ENCODE data around the gene FGGY.

Gene FGGY

DNA sequence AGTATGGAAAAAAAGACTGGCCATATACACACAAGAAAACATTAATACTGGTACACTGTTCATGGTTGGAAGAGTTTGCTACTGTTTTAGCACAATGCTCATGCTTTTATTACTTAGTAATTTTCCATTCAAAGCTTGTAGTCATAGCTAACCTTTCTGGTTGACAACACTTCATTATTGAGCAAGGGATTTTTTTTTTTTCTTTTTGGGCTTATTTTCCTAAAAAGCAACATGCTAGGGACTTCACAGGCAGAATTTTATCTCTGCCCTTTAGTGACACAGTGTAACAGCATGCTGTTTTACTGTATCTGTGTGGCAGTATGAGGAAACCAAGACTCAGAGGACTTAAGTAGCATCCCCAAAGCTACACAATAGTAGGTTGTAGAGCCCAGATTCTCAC lies 58.5 kb downstream of the FGGY start:
- DNase-seq = no peak

DNA sequence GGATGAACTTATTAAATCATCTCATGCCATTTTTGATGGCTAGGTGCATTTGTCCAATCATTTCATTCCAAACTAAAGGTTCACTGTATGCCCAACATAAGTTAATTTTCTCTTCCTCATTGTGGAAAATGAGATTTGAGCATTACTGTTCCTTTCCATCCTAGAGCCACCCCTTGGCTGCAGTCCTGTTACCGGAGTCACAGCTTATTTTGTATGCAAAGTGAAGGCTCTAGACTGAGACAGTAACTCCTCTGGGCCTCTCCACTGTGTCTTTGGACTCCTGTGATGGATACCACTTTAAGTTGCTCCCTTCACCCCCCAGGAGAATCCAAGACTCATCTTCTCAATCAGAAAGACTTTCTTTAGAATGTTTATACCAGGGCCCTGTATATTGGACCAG lies 59.7 kb downstream of the FGGY start:
- DNase-seq = no peak

DNA sequence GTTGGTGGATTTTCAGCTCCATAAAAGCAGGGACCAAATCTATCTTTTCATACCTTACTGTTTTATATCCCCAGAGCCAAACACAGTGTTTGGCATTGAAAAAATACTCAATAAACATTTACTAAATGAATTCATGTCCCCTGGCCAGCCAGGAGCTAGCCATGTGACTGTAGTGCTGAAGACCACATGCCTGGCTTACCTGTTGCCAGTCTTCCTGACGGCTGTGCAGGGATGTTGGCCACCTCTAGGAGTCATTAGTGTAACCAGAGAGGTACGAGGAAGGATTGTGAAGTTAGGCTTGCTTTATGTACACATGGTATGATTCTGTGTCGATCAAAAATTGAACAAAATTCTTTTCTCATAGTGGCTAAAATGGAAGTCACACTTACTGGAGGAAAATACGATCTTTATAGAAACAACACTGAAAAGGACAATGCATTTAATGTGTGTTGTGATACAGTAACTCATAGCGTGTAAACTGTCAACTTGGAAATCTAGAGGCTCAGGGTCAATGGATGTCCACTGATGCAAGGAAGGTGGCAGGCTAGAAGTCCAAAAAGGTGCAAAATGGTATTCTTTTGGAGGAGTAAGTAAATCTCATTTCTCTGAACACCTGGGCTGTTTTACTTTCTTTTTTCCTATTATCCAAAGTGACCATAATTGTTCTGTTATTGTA lies 60.9 kb downstream of the FGGY start:
- DNase-seq = no peak

DNA sequence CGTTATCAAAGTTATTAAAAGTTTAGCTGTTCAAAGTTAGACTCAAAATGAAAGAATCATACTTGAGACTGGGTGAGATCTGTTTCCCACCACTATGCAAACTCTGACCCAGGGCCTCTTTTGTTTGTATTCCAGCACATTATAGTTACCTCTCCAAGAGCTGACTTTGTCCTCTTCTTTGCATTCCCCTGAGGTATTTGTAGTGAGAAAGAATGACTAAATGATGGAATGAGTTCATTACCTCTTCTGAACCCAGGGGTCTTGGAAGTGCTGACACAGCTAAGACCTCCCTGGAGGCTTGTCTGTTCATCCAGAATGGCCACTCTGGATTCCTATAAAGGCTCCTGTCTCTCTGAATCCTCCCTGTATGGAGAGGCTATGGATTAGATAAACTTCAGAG lies 62.4 kb downstream of the FGGY start:
- DNase-seq = no peak

DNA sequence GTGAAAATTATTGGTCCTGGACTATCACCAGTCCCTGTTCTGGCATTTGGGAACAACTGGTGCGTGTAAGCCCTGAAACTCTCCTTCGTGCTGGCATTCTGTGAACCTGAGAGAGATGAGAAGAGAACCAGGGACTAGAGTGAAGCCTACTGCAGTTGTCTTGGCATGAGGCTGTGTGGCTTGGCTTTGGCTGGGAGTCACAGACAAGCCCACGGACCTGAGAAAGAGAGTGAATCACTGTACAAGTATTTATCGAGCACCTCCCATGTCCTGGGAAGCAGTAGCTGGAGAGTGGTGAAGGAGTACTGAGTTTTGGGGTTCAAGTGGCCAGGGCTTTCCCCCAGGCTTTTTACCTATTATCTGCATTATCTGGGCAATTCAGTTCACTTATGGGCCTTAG lies 63.3 kb downstream of the FGGY start:
- DNase-seq = no peak

DNA sequence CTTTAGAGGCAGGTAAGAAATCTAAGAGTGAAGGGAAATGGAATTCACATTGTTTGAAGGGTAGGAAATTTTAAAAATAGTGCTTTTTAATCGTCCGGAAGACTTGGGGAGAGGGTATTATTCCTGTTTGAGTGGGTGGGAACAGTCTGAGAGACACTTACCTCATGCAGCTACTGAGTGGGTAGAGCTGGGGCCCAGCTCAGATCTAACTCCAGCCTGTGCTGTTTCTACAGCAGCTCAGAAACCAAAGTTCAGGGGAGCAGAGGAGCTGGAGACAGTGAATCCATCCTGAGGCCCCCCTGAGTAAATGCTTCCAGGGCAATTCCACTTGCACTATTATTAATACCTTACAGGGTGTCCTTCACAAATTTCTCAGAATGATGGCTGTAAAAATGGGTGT lies 63.8 kb downstream of the FGGY start:
- no peak for DNase-seq

DNA sequence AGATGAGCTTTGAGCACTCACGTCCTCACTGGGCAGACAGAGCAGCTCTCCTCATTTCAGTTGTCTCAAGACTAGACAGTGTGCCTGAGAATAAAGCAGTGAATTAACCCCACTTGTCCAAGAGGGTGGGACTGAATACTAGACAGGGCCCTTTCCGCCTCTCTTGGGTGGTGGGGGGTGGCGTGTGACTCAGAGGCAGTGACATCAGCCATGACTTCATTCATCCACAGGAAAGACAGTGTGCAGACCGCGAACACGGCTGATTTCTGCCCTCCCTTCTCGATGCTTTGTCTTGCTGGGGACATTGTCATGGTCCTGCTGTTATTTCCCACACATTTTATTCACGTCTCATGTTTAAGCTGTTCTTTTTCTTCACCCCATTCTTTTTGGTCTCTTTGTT lies 64.9 kb downstream of the FGGY start:
- no peak for DNase-seq

DNA sequence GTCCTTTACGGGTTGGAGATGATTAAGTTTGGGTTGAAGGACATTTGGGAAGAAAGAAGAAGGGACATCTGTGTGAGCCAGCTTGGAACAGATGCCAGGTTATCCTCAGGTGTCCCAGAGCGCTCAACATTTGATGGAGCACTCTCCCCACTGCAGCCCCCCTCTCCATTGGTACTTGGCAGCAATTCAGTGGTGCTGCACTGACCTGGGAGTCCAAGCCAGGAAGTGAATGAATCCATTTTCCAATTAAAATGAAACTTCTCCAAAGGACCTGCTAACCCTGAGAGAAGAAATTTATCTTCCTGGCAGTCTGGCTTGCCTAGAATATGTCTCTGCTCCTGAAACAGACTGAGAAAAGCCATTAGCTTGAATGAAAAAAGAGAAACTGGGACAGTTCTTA lies 67.1 kb downstream of the FGGY start:
- no peak for DNase-seq

DNA sequence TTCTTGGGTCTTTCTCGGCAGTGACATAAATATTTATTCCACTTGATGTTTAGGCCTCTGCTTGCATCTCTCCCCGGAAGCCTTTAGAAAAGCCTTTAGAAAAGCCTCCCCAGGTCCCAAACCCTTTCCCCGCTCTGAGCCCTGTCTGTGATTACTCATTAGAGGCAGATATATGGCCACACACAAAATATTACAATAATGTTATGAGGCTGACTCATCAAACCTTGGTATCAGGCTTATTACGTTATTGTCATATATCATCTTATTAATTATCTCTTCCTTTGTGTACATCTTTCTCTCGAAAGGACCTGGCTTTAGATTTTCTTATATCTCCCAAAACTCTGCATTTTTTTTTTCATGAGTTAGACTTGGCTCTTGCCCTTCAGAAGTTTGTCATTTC lies 69.5 kb downstream of the FGGY start:
- no peak for DNase-seq

DNA sequence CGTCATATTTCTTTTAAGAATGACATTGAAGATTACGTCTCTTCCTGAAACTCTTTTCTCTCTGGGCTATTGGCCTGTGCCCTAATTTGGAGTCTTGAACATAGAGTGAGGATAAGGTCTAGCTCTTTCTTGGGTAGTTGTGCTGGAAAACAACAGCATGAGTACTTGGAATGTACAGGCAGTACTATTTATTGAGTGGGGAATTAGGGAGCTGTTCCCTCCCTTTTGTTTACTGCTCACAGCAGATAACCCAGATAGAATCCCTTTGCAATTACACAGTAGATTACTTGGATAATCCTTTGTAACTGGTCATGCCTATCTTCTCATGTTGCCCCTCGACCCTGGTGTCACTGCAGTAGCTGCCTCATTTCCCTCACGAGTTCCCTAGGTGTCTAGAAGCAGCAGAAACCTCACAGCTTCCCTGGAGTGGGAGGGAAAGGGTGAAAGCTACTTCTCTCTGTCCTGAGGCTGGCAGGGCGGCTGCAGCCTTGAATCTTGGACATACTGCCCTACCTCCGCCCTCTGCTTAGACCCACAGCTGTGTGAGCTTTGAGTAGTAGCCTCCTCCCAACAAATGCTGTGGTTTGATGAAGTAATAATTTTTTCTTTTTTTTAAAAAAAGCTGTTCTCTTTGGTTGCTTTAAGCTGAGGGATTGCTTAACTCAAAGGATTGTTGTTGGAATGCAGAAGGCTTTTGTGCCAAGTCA lies 70.6 kb downstream of the FGGY start:
- DNase-seq = no peak

DNA sequence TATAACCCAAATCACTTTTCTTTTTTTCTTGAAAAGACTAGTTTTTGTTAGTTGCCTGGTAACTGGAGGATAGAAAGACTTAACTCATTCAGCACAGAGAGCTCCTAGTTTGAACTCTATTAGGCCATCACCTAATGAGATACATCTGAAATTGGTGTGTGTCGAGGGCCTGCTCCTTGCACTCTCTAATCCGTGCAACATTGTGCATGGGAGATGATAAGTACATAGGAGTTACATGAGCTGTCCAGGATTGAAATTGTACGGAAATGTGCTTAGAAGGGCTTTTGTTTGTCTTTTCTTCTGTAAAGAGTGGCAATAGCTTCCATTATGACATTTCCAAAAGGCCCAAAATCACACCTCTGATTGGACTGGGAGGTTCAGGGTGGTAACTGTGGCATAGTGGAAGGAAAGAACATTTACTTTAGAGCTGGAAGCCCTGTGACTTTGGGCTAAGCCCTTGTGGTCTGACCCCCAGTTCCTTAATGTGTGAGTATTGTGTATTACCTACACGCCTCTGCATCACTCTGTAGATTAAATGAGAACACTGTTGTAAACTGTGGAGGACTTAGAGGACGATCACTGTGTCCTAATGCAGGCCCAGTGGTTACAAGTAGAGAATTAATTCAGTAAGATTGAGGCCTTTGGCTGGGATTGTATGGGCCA lies 71.2 kb downstream of the FGGY start:
- no peak for DNase-seq

DNA sequence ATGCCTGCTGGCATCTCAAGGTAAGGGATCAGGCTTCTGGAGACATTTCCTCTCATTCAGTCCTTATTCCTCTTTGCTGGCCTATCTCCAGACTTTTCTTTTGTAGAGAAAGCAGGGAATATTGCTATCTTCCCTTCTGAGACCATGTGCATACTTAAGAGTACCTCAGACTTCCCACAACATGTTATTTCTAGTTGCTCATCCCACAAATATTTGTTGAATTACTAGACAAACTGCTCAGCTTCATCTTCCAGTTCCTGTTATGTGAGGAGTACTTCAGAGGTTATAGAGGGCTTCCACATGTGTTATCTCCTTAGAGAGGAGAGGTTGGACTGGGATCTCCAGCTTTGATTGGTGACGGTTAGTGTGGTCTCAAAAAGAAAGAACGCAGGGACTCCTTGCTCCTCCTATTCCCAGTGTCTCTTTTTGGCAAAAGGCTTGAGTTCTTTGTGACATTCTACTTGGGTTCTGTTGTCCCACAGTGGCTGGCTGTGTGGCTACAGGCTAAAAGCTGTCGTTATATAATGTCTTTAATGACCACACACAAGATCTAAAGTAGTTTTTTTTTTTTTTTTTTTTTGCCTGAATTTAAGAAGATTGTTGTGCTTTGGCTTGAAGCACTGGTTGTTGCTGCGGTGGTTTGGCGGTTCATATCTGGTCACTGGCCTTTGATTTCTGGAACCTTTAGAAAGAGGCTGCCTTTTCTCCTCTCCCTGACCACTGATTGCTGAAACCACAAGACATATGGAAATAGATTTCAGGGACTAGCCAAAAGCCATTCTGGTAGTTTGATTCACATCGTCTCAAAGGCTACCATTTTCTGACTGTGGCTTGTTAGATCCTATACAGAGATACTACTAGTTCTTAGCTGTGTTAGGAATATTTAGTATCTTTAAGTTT lies 78.7 kb downstream of the FGGY start:
- DNase-seq = no peak

DNA sequence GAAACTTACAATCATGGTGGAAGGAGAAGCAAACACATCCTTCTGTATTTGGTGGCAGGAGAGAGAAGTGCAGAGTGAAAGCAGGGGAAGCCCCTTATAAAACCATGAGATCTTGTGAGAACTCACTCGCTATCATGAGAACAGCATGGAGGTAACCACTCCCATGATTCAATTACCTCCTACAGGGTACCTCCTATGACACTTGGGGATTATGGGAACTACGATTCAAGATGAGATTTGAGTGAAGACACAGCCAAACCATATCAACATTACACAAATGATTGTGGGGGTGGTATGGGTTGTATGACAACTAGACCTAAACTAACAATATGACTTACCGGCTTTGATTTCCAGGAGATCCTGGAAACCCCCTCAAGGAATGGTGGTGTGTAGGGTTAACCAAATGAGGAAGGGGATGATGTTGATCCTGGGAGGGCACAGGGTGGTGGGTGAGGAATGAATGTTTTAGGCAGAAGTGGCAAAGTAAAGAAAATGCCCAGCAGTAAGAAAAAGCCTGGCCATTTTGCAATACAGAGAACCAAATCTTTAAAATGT lies 80.5 kb downstream of the FGGY start:
- DNase-seq = no peak

DNA sequence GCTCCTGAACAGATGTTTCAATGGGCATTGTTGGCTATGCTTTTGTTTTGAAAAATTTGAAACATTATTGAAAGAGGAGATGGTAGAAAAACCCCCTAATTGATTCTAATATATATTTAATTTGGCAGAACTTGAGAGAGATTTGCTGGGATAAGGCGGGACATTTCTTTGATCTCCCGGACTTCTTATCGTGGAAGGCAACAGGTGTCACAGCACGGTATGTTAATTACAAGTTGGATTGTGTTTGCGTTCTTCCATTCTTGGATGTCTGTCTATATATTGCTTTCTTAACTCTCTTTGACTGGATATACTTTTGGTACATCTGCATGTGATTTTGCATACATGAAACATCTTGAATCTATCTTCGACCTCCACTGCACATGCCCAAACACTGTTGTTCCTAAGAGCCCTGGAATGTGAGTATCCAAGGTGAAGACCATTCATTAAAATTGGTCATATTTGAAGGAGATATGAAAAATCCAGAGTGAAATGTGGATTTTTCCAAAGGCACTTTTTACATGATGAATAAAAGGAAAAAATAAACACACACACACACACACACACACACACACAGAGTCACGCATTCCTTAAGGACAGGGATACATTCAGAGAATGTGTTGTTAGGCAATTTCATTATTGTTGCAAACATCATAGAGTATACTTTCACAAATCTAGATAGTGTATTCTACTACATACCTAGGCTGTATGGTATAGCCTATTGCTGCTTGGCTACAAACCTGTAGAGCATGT lies 81.9 kb downstream of the FGGY start:
- no peak for DNase-seq

DNA sequence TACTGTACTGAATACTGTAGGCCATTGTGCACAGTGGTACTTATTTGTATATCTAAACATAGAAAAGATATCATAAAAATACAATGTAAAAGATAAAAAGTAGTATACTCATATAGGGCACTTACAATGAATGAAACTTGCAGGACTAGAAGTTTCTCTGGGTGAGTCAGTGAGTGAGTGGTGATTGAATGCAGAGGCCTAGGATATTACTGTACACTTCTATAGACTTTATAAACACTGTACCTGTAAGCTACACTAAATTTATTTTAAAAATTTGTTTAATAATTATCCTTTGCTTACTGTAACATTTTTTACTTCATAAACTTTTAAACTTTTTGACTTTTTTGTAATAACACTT lies 82.5 kb downstream of the FGGY start:
- DNase-seq = no peak

DNA sequence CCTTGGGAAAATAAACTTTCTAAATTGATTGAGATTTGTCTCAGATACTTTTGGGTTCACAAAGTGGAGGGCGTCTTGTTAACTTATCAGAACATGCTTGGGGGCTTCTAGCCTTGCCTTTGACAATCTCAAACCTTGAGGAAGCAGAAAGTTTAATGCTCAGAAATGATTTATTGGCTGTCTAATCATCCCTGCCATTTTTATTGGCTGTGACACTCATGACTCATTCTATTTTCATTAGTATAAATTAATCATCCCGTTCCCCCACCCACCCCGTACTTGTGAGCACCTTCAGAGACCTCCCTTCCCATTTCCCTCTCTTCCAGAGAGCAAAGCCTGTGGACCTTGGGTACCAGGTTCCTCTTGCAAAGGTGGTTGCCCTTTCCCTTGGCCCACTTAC lies 87.1 kb downstream of the FGGY start:
- DNase-seq = no peak

DNA sequence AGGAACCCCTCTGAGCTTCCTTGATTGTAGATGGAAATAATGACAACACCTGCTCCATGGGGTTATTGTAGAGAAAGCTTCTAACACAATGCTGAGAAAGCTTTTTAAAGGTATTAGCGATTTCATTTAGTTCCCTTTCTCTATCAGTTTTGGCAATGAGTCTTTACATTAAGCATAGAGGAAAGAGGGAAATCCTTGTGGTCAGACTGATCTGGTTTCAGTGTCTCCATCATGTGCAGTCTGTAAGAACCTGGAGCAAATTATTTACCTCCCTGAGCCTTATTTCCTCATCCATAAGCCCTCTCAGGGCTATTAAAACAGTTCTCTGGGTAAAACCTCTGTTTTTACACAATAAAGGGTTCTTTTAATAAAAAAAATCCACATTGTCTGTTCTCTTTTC lies 87.5 kb downstream of the FGGY start:
- no peak for DNase-seq

DNA sequence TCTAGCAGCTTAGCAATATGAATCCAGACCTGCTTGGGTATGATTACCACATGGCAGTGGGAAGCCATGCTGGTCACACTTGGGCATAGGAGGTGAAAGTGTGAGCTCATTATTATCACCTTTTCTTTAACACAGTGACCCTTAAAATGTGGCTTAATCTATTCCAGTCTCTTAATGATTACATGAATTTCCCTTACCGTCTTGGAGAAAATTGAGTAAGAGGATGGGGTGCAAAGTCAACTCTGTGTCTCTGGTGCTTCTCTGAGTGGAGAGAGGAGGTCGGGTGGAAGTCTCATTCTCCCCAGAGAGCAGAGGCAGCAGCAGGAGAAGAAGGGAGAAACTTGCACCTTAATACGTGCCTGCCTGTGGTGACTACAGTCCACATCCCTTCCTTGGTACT lies 91.3 kb downstream of the FGGY start:
- DNase-seq = no peak

DNA sequence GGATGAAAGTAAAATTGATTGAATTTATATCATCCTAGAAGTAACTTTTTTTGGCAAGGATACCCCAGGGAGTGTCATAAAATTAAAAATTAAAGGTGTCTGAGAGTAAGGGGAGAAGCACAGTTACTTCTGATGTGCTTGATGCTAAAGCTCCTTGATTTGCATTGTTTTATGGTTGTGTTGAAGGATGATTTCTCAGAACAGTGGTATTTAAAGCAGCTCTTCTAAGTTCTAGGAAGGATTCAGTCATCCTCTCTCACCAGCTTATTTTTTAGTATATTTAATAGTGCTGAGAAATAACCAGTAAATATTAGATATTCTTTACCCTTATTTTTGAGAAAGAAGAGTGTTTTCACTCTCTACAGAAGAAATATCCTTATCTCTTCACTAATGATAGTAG lies 93.0 kb downstream of the FGGY start:
- no peak for DNase-seq

DNA sequence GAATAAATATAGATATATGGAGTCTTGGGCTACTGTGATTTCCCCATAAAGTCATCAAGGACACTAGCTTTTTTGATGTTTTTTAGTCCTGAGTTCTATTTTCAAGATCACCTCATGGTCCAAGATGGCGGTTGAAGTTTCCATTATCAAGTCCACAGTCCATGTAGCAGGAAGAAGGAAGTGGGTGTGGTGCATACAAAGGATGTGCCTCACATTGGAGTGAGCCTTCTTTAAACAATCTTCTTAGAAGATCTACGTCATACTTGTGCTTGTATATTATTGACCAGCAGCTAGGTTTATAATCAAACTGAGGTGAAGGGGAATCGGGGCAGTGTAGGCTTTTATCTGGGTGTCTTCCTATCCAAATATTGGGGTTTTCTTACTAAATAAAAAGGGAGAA lies 93.4 kb downstream of the FGGY start:
- DNase-seq = no peak

DNA sequence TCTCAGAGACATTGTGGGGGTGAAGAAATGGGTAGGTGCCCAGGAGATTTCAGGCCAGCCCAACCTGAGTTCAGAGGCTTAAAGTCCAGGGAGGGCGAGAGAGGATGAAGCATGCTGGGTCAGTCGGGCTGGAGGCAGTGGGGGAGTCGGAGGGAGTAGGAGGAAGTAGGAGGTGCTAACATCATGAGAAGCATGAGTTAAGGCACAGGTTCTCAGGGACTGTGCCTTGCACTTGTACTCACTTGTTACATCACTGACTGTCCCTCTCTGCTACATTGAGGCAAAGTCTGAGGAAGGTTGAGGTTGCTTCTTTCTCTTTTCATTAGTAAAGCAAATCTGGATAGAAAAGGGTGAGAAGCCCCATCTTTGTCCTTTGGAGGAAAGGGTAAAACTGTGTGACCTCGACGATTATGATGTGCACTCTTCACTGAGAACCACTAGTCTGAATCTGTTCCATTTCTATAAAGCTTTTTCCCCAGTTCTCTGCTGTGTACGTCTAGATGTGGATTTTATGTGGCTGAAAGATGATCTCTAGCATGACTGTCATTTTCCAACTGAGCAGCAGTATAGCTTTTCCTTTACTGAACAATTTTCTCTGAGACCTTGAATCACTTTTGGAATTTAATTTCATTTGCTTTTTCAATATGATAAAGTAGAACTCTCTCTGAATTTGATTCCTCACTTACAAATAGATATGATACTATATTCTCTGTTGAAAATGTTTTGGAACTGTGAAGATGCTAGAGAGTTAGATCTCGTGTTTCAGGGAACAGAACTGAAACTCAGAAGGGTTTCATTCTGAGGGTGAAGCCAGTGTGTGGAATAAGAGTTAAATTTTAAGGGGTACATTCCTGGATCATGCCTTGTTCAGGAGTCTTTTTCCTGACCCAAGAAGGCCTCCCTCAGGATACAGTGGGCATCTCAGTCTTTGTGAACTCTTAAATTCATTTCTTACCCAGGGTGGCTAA lies 94.6 kb downstream of the FGGY start:
- DNase-seq = no peak

Measured in stimulated activated naive CD4-positive, alpha-beta T cell (primary cell).